Measurements from ENCODE around the gene ID4. TPM values are rescaled to one million over a fixed set of nuclear protein-coding genes. Genes with fewer than 3 reads are reported as not detected.

Gene ID4
- total and polyA plus RNA-seq, 5 donors, result 32.3 to 74.5 (median 38.2) TPM

DNA sequence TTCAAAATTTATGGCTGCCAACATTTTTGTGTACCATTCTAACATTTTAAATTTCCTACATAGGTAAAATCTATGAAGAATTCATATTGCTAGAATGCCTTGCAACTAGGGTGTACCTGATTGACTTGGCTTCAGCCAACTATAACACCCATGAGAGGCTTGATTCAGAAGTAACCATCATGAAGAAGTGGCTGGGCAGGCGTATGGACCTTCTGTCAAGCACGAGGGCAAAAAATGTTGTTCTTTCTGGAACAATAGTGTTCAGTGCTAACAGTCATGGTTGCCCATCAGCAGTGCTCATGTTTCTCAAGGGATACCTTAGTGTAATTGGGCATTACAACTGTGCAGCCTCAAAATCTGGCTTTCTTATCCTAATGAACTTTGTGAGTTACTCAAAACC, 42.9 kb downstream of the ID4 start:
- Histone ChIP-seq H3K27me3 (ENCODE audit: control insufficient read depth, insufficient read depth) (no peaks in the 10 kb centered on the region), H3K9me3 (ENCODE audit: control insufficient read depth, low read length) (no peaks in the 10 kb centered on the region), H3K27ac (ENCODE audit: low read length) (no peak overlapping the region), H3K4me1 (ENCODE audit: control insufficient read depth, insufficient read depth, low read length) (no peaks in the 10 kb centered on the region), H3K4me3 (ENCODE audit: low read length) (no peak overlapping the region)
- 69% methylated on average over 2 of the region's 2 CpGs for WGBS
- ATAC-seq (no peak), DNase-seq (no peak)
- intact Hi-C loops (cut with DNase I), result no loop called here

- Histone ChIP-seq H3K27me3 (ENCODE audit: control insufficient read depth, insufficient read depth) (no peaks in the 10 kb centered on the region), H3K27ac (ENCODE audit: low read length) (no peak overlapping the region), H3K4me1 (ENCODE audit: control insufficient read depth, insufficient read depth, low read length) (peaks cover 3% of the 10 kb centered on the region), H3K9me3 (ENCODE audit: control insufficient read depth, low read length) (no peaks in the 10 kb centered on the region), H3K4me3 (ENCODE audit: low read length) (no peak overlapping the region)
- intact Hi-C loops (cut with DNase I), result no loop called here
- no peak for DNase-seq
- no peak for ATAC-seq
- WGBS, result 90% methylated on average over 5 of the region's 5 CpGs
These were observed 54.3 kb downstream of the ID4 start for GRCh38 chr6:19891451-19891850.
